Left cardiac atrium (tissue), 4 donors: ENCODE data around the gene ASF1A. TPM values are rescaled to one million over a fixed set of nuclear protein-coding genes. Genes with fewer than 3 reads are reported as not detected.

Source experiments
- ATAC-seq, 2 donors: fragments of 200-7000 bp; cut with Tn5 transposase; one replicate each; pipeline ENCODE4 v1.9.1; 2020; ENCODE audit warnings: mild to moderate bottlenecking in 2 of 2, moderate library complexity in 2 of 2
- DNase-seq: peaks from one replicate; pipeline ENCODE4 v3.0.0-alpha.2; 2020
- intact Hi-C, 2 donors: fragments of 100-400 bp; cut with DNase I; formaldehyde crosslinking; loops; one replicate each; pipeline versions ENCODE4 v1.14.1 to v1.15.1; 2022 to 2023
- total RNA-seq, 2 donors: library from RNA; stranded (reverse); fragmentation: NEBNext Ultra II Directional; extraction: Animal tissue kit (Norgen Biotek cat#: 25700); gene quantifications; one replicate each; pipeline ENCODE4 v1.2.1, GENCODE V29; 2021
- donor health status: DM: no; HTN: yes; CAD: no.
- donor health status: DM: no; HTN: yes; CAD: no; lungs with severe emphysema.
- donor health status: DM: yes; HTN: yes; CAD: no.
- donor health status: Dilated cardiomyopathy.

ASF1A gene
- total RNA-seq, 2 donors from 2014 or later: 17.1 to 19.2 TPM

DNA sequence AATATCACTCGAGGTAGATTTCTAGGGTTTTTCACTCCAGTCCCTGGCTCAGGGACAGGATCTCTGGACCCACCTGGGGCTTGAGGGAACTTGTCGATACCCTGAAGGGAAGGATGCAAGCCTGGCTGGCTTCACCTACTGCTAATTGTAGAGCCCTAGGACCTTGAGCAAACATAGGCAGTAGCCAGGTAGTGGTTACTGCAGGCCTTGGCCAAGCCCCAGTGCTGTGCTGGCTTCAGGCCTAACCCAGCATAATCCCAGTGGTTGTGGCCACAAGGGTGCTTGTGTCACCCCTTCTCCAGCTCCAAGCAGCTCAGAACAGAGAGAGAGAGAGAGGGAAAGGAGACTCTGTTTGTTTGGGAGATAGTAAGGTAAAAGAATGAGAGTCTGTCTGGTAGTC, 46.8 kb downstream of the ASF1A start:
- ATAC-seq (no peak), DNase-seq (no peak)
- intact Hi-C loops: no loop called here

DNA sequence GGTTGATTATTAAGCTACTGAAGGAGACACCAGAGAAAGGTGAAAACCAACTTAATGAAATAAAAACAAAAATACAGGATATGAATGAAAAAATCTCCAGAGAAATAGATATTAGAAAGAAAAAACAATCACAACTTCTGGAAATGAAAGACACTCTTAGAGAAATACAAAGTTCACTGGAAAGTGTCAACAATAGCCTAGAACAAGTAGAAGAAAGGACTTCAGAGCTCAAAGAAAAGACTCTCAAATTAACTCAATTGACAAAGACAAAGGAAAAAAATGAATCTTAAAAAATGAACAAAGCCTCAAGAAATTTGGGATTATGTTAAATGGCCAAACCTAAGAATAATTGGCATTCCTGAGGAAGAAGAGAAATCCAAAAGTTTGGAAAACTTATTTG, 51.3 kb downstream of the ASF1A start:
- intact Hi-C loops: no loop called here
- no peak for DNase-seq
- no peak for ATAC-seq

DNA sequence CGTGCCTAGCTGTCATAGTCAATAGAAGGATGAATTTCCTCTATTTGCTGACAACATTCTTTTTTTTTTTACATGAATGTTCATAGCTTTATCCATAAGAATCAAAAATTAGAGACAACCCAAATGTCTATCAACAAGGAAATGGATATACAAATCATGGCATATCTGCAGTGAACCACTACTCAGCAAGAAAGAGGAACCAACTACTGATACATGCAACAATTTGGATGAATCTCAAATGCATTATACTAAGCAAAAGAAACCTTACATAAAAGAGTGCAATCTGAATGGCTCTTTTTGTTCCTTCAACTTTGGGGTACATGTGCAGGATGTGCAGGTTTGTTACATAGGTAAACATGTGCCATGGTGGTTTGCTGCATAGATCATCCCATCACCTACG, 58.7 kb downstream of the ASF1A start:
- intact Hi-C loops: no loop called here
- ATAC-seq (no peak), DNase-seq (no peak)

DNA sequence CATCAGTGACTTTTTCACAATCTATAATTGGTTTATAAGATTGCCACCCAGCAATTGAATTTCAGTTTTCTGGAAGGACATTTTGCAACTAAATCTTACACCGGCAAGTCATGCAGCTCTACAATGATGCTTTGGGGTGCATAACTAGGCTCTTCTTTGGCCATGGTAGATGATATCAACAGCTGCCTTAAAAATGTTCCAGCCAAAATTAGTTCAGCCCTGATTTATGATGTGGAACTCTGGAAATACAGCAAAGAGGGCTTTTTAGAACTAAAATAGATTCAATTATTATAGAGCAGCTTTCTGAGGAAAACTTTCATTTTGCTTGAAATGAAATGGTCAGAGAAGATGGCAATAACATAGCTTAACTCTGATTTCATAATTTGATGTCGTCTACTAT, 59.4 kb downstream of the ASF1A start:
- ATAC-seq (no peak), DNase-seq (no peak)
- intact Hi-C loops: no loop called here

Other genes starting within 250 kb of the ASF1A start
- gene CEP85L, start 242.6 kb upstream of the ASF1A start, total RNA-seq: 1 to 10 TPM; 8.5 TPM
- gene MCM9, start 41.0 kb downstream of the ASF1A start, total RNA-seq: 1 to 10 TPM; 6.3 to 8.6 TPM
- 1 to 10 TPM; 2.2 to 3.9 TPM for gene FAM184A, start 184.5 kb downstream of the ASF1A start, total RNA-seq